Measurements from ENCODE around the gene SP7. TPM values are rescaled to one million over a fixed set of nuclear protein-coding genes. Genes with fewer than 3 reads are reported as not detected.

SP7 gene
- total RNA-seq, 3 donors from 2014 or later, result not detected

GRCh38 chr12:53288322-53288721 is 47.8 kb downstream of the SP7 start:
- H3K4me3 ChIP-seq, result no peak overlapping the region
- peak in 1 of 2 donors; percentile 43 for DNase-seq (ENCODE audit: low spot score in 2 of 2)
- intact Hi-C loops (cut with DNase I; ENCODE audit: low total_unique reads), result loop anchor here (2.0 kb wide), 1 partner anchor 76 kb away; no protein-coding TSS in a partner anchor
- no peaks in the 10 kb centered on the region for H3K27me3 ChIP-seq
- no peaks in the 10 kb centered on the region for H3K36me3 ChIP-seq
- no peaks in the 10 kb centered on the region for H3K9me3 ChIP-seq
- H3K27ac ChIP-seq, result peak overlapping the region; percentile 69 to 84
- no peaks in the 10 kb centered on the region for H3K4me1 ChIP-seq
- no peak for TF ChIP-seq CTCF (IDR thresholded peaks at IDR 0.05)
- TF ChIP-seq POLR2AphosphoS5 (IDR thresholded peaks at IDR 0.05), result no peak
- no peak for TF ChIP-seq POLR2A (IDR thresholded peaks at IDR 0.05)

- TF ChIP-seq CTCF (IDR thresholded peaks at IDR 0.05) (peak; percentile 51 to 88 (median 70)), POLR2AphosphoS5 (IDR thresholded peaks at IDR 0.05) (no peak)
- no peak overlapping the region for H3K4me3 ChIP-seq
- intact Hi-C loops (cut with DNase I; ENCODE audit: low total_unique reads), result loop anchor here (2.0 kb wide), 1 partner anchor 75 kb away; no protein-coding TSS in a partner anchor
- no peaks in the 10 kb centered on the region for H3K9me3 ChIP-seq
- H3K27ac ChIP-seq, result peak overlapping the region; percentile 69 to 84
- DNase-seq (ENCODE audit: low spot score in 2 of 2), result peak; percentile 54 to 68
- H3K4me1 ChIP-seq, result no peaks in the 10 kb centered on the region
- H3K36me3 ChIP-seq, result no peaks in the 10 kb centered on the region
- no peaks in the 10 kb centered on the region for H3K27me3 ChIP-seq
Observed at GRCh38 chr12:53287741-53288216, 48.4 kb downstream of the SP7 start.

- Histone ChIP-seq H3K36me3 (no peaks in the 10 kb centered on the region), H3K9me3 (no peaks in the 10 kb centered on the region), H3K27me3 (no peaks in the 10 kb centered on the region), H3K27ac (no peak overlapping the region), H3K4me1 (no peaks in the 10 kb centered on the region), H3K4me3 (no peak overlapping the region)
- no peak for DNase-seq (ENCODE audit: low spot score in 2 of 2)
- intact Hi-C loops (cut with DNase I; ENCODE audit: low total_unique reads), result no loop called here
- TF ChIP-seq POLR2AphosphoS5 (IDR thresholded peaks at IDR 0.05), result no peak
- TF ChIP-seq POLR2A (IDR thresholded peaks at IDR 0.05), result no peak
- no peak for TF ChIP-seq CTCF (IDR thresholded peaks at IDR 0.05)
Observed at GRCh38 chr12:53286448-53286847, 49.7 kb downstream of the SP7 start.

GRCh38 chr12:53279888-53280498 is 56.2 kb downstream of the SP7 start:
- Histone ChIP-seq H3K27ac (no peak overlapping the region), H3K4me1 (no peaks in the 10 kb centered on the region), H3K36me3 (no peaks in the 10 kb centered on the region), H3K9me3 (no peaks in the 10 kb centered on the region), H3K4me3 (no peak overlapping the region), H3K27me3 (no peaks in the 10 kb centered on the region)
- no peak for DNase-seq (ENCODE audit: low spot score in 2 of 2)
- TF ChIP-seq POLR2AphosphoS5 (IDR thresholded peaks at IDR 0.05), result no peak
- no peak for TF ChIP-seq CTCF (IDR thresholded peaks at IDR 0.05)
- intact Hi-C loops (cut with DNase I; ENCODE audit: low total_unique reads), result no loop called here

GRCh38 chr12:53279283-53279869 is 56.8 kb downstream of the SP7 start:
- H3K4me3 ChIP-seq, result no peak overlapping the region
- H3K27ac ChIP-seq, result no peak overlapping the region
- H3K27me3 ChIP-seq, result no peaks in the 10 kb centered on the region
- intact Hi-C loops (cut with DNase I; ENCODE audit: low total_unique reads), result no loop called here
- DNase-seq (ENCODE audit: low spot score in 2 of 2), result no peak
- no peaks in the 10 kb centered on the region for H3K36me3 ChIP-seq
- H3K4me1 ChIP-seq, result no peaks in the 10 kb centered on the region
- no peak for TF ChIP-seq POLR2AphosphoS5 (IDR thresholded peaks at IDR 0.05)
- no peaks in the 10 kb centered on the region for H3K9me3 ChIP-seq

Measured in breast epithelium (tissue), 4 donors.